Progenitor cell of endocrine pancreas (in vitro differentiated cells): ENCODE results near the gene KCNH4. TPM values are rescaled to one million over a fixed set of nuclear protein-coding genes. Genes with fewer than 3 reads are reported as not detected.
A peak's percentile ranks its signal among the peaks of the same experiment; 100 is the strongest.

Experiments used
- DNase-seq: peaks from one replicate; pipeline ENCODE4 v3.0.0; 2021; ENCODE audit warnings: low spot score; ENCODE audit not compliant: unreplicated experiment
- H3K27ac Mint-ChIP-seq: 2 replicates; pipeline ENCODE4 v1.8.0; 2021; ENCODE audit warnings: mild to moderate bottlenecking, moderate library complexity, mixed read lengths
- H3K27me3 Mint-ChIP-seq: 2 replicates; pipeline ENCODE4 v1.8.0; 2021; ENCODE audit warnings: mixed read lengths
- H3K36me3 Mint-ChIP-seq: 2 replicates; pipeline ENCODE4 v1.8.0; 2022; ENCODE audit warnings: mixed read lengths; ENCODE audit not compliant: insufficient read depth
- H3K4me1 Mint-ChIP-seq: 2 replicates; pipeline ENCODE4 v1.8.0; 2021; ENCODE audit warnings: low read depth, mixed read lengths
- H3K4me3 Mint-ChIP-seq: 2 replicates; pipeline ENCODE4 v1.8.0; 2021; ENCODE audit warnings: low read depth, mild to moderate bottlenecking, moderate library complexity, mixed read lengths
- H3K9me3 Mint-ChIP-seq: 2 replicates; pipeline ENCODE4 v1.8.0; 2021; ENCODE audit warnings: low read depth, mixed read lengths
- CTCF ChIP-seq: fragments of 200-600 bp; sonication (generic); IDR thresholded peaks from one replicate; pipeline ENCODE4 v1.5.0; 2021; ENCODE audit warnings: antibody characterized with exemption, mild to moderate bottlenecking; ENCODE audit not compliant: unreplicated experiment
- total RNA-seq: library from RNA; stranded (reverse); gene quantifications from 2 replicates; pipeline ENCODE4 v1.2.1, GENCODE V29; 2021

KCNH4 gene
- total RNA-seq, 1 donor from 2014 or later, result not detected

- Mint-ChIP-seq H3K27ac (no peak overlapping the region), H3K4me1 (peaks cover 12% of the 10 kb centered on the region), H3K36me3 (peaks cover 15% of the 10 kb centered on the region), H3K27me3 (no peaks in the 10 kb centered on the region), H3K9me3 (no peaks in the 10 kb centered on the region), H3K4me3 (no peak overlapping the region)
- no peak for DNase-seq
- TF ChIP-seq CTCF, result no peak
Measured at GRCh38 chr17:42203354-42203753, 22.4 kb upstream of the KCNH4 start.

- no peak overlapping the region for H3K4me3 Mint-ChIP-seq
- no peak for DNase-seq
- H3K4me1 Mint-ChIP-seq, result peaks cover 12% of the 10 kb centered on the region
- no peaks in the 10 kb centered on the region for H3K27me3 Mint-ChIP-seq
- no peak for TF ChIP-seq CTCF
- H3K9me3 Mint-ChIP-seq, result no peaks in the 10 kb centered on the region
- no peak overlapping the region for H3K27ac Mint-ChIP-seq
- peaks cover 15% of the 10 kb centered on the region for H3K36me3 Mint-ChIP-seq
Measured at GRCh38 chr17:42202696-42203095, 21.8 kb upstream of the KCNH4 start.

- no peak overlapping the region for H3K27ac Mint-ChIP-seq
- TF ChIP-seq CTCF, result no peak
- H3K4me3 Mint-ChIP-seq, result no peak overlapping the region
- H3K9me3 Mint-ChIP-seq, result no peaks in the 10 kb centered on the region
- H3K4me1 Mint-ChIP-seq, result peaks cover 12% of the 10 kb centered on the region
- DNase-seq, result no peak
- H3K36me3 Mint-ChIP-seq, result peaks cover 14% of the 10 kb centered on the region
- H3K27me3 Mint-ChIP-seq, result no peaks in the 10 kb centered on the region
Measured at GRCh38 chr17:42202159-42202558, 21.2 kb upstream of the KCNH4 start.

GRCh38 chr17:42201458-42201772 lies 20.5 kb upstream of the KCNH4 start:
- no peaks in the 10 kb centered on the region for H3K27me3 Mint-ChIP-seq
- H3K9me3 Mint-ChIP-seq, result no peaks in the 10 kb centered on the region
- H3K27ac Mint-ChIP-seq, result peak overlapping the region; percentile 84
- DNase-seq, result no peak
- H3K4me1 Mint-ChIP-seq, result peaks cover 12% of the 10 kb centered on the region
- no peak overlapping the region for H3K4me3 Mint-ChIP-seq
- peaks cover 13% of the 10 kb centered on the region for H3K36me3 Mint-ChIP-seq
- no peak for TF ChIP-seq CTCF

- DNase-seq, result no peak
- Mint-ChIP-seq H3K4me1 (peaks cover 12% of the 10 kb centered on the region), H3K36me3 (peaks cover 13% of the 10 kb centered on the region), H3K9me3 (no peaks in the 10 kb centered on the region), H3K4me3 (no peak overlapping the region), H3K27ac (peak overlapping the region; percentile 84), H3K27me3 (no peaks in the 10 kb centered on the region)
- no peak for TF ChIP-seq CTCF
Measured at GRCh38 chr17:42200706-42201457, 19.9 kb upstream of the KCNH4 start.
